ENCODE results near the gene TRAPPC3. TPM values are rescaled to one million over a fixed set of nuclear protein-coding genes. Genes with fewer than 3 reads are reported as not detected.
A peak's percentile ranks its signal among the peaks of the same experiment; 100 is the strongest.

TRAPPC3 gene
- total RNA-seq, 1 donor from 2014 or later: 69.7 TPM

DNA sequence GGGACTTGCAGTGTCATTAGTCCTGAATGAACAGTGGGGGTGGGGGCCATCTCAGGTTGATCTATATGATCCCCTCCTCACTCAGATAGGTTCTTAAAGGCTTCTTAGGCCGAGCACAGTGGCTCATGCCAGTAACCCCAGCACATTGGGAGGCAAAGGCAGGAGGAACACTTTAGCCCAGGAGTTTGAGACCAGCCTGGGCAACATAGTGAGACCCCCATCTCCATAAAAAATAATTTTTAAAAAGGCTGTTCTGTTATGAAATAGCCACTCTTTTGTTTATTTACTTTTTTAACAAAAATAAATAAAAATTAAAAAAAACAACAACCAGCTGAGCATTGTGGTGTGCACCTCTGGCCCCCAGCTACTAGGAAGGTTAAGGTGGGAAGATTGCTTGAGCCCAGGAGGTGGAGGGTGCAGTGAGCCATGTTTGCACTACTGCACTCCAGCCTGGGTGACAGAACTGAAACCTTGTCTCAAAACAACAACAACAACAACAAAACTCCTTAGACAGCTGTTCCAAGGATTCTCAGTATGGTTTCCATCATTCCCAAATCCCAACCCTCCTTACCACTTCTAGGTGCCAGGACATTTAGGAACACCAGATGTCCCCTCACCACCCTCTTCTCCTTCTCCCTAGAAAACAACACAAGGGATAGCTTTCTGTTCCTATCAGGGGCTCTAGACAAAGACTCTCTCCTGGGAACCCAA, 2.0 kb upstream of the TRAPPC3 start:
- peaks cover 66% of the 10 kb centered on the region for H3K4me1 Mint-ChIP-seq (ENCODE audit: low read depth)
- H3K4me3 Mint-ChIP-seq (ENCODE audit: unreplicated experiment): peak overlapping the region; percentile 51
- DNase-seq (ENCODE audit: low spot score): no peak
- peak; percentile 10 for TF ChIP-seq CTCF (IDR thresholded peaks at IDR 0.05)
- H3K27me3 Mint-ChIP-seq (ENCODE audit: low read depth): no peaks in the 10 kb centered on the region
- peak overlapping the region; percentile 99 for H3K27ac Mint-ChIP-seq (ENCODE audit: unreplicated experiment)
- H3K9me3 Mint-ChIP-seq (ENCODE audit: low read depth): no peaks in the 10 kb centered on the region
- H3K36me3 Mint-ChIP-seq (ENCODE audit: low read depth): no peaks in the 10 kb centered on the region

- Mint-ChIP-seq H3K27ac (ENCODE audit: unreplicated experiment) (peak overlapping the region; percentile 99), H3K4me3 (ENCODE audit: unreplicated experiment) (peak overlapping the region; percentile 51), H3K27me3 (ENCODE audit: low read depth) (no peaks in the 10 kb centered on the region), H3K9me3 (ENCODE audit: low read depth) (no peaks in the 10 kb centered on the region), H3K36me3 (ENCODE audit: low read depth) (no peaks in the 10 kb centered on the region), H3K4me1 (ENCODE audit: low read depth) (peaks cover 66% of the 10 kb centered on the region)
- no peak for TF ChIP-seq CTCF (IDR thresholded peaks at IDR 0.05)
- DNase-seq (ENCODE audit: low spot score): peak; percentile 98
These were observed 1.2 kb upstream of the TRAPPC3 start for GRCh38 chr1:36150296-36151133.

GRCh38 chr1:36149973-36150295, 648 bp upstream of the TRAPPC3 start:
- Mint-ChIP-seq H3K4me3 (ENCODE audit: unreplicated experiment) (peak overlapping the region; percentile 40), H3K4me1 (ENCODE audit: low read depth) (peaks cover 61% of the 10 kb centered on the region), H3K36me3 (ENCODE audit: low read depth) (no peaks in the 10 kb centered on the region)

DNA sequence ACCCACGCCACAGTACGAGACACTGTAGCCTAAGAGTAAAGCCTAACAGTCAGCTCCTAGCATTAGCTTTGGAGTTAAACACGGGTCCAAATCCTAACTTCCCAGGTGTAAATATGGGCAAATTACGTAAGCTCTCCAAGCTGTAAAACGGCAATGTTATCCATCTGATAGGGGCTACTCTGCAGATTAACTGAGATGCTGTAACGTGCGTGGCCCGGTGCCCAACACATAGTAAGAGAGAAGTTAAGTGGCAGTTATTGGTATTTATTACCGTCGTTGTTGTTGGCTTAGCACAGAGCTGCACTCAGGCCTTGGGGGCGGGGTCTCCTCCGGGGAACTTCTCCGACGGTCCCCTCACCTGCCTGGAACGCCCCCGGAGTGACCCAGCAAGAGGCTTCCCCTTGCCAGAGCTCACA, 457 bp downstream of the TRAPPC3 start:
- no peak for TF ChIP-seq CTCF (IDR thresholded peaks at IDR 0.05)
- H3K36me3 Mint-ChIP-seq (ENCODE audit: low read depth): no peaks in the 10 kb centered on the region
- DNase-seq (ENCODE audit: low spot score): no peak
- peak overlapping the region; percentile 93 for H3K4me3 Mint-ChIP-seq (ENCODE audit: unreplicated experiment)
- peaks cover 54% of the 10 kb centered on the region for H3K4me1 Mint-ChIP-seq (ENCODE audit: low read depth)
- H3K9me3 Mint-ChIP-seq (ENCODE audit: low read depth): no peaks in the 10 kb centered on the region
- peak overlapping the region; percentile 99 for H3K27ac Mint-ChIP-seq (ENCODE audit: unreplicated experiment)
- H3K27me3 Mint-ChIP-seq (ENCODE audit: low read depth): no peaks in the 10 kb centered on the region

More at GRCh38 chr1:36149973-36150295, 648 bp upstream of the TRAPPC3 start:
- Mint-ChIP-seq H3K27me3 (ENCODE audit: low read depth) (no peaks in the 10 kb centered on the region), H3K27ac (ENCODE audit: unreplicated experiment) (peak overlapping the region; percentile 99), H3K9me3 (ENCODE audit: low read depth) (no peaks in the 10 kb centered on the region)
- TF ChIP-seq CTCF (IDR thresholded peaks at IDR 0.05): no peak
- DNase-seq (ENCODE audit: low spot score): no peak

DNA sequence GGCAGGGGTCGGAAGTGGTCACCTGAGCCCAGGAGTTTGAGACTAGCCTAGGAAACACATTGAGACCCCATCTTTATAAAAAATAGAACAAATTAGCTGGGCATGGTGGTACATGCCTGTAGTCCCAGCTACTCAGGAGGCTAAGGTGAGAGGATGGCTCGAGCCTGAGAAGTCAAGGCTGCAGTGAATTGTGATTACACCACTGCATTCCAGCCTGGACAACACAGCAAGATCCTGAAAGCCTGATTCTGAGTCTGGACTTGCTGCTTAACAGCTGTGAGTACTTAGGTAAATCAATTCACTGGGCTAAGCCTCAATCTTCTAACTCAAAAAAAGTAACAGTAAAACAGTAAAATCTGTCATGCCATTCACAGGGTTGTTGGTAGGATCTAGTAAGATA, 4.9 kb downstream of the TRAPPC3 start:
- peak overlapping the region; percentile 41 for H3K27ac Mint-ChIP-seq (ENCODE audit: unreplicated experiment)
- peaks cover 43% of the 10 kb centered on the region for H3K4me1 Mint-ChIP-seq (ENCODE audit: low read depth)
- H3K4me3 Mint-ChIP-seq (ENCODE audit: unreplicated experiment): no peak overlapping the region
- no peak for TF ChIP-seq CTCF (IDR thresholded peaks at IDR 0.05)
- peaks cover 1% of the 10 kb centered on the region for H3K36me3 Mint-ChIP-seq (ENCODE audit: low read depth)
- DNase-seq (ENCODE audit: low spot score): no peak
- H3K27me3 Mint-ChIP-seq (ENCODE audit: low read depth): no peaks in the 10 kb centered on the region
- no peaks in the 10 kb centered on the region for H3K9me3 Mint-ChIP-seq (ENCODE audit: low read depth)

All from chondrocyte (in vitro differentiated cells).